ENCODE data around the gene MANEA. TPM values are rescaled to one million over a fixed set of nuclear protein-coding genes. Genes with fewer than 3 reads are reported as not detected.
A peak's percentile ranks its signal among the peaks of the same experiment; 100 is the strongest.

MANEA gene
- total RNA-seq, 2 donors from 2014 or later: 7.6 to 13.3 TPM

GRCh38 chr6:95596021-95596420 lies 18.7 kb downstream of the MANEA start:
- Histone ChIP-seq H3K4me1 (ENCODE audit: control insufficient read depth in 1 of 2, low read depth in 2 of 2) (peaks cover 6 to 31% of the 10 kb centered on the region in 2 donors), H3K4me3 (no peak overlapping the region), H3K27ac (no peak overlapping the region), H3K9me3 (no peaks in the 10 kb centered on the region), H3K36me3 (no peaks in the 10 kb centered on the region), H3K27me3 (replicated peaks; ENCODE audit: insufficient read depth) (no peaks in the 10 kb centered on the region)
- DNase-seq (ENCODE audit: low spot score): no peak
- no peak for ATAC-seq (ENCODE audit: insufficient number of reproducible peaks, low FRiP score, low read depth)
- no peak for TF ChIP-seq CTCF (IDR thresholded peaks at IDR 0.05)

- Histone ChIP-seq H3K4me3 (peak overlapping the region; percentile 42), H3K4me1 (ENCODE audit: control insufficient read depth in 1 of 2, low read depth in 2 of 2) (peaks cover 6 to 27% of the 10 kb centered on the region in 2 donors), H3K27ac (peak overlapping the region; percentile 56 to 69), H3K27me3 (replicated peaks; ENCODE audit: insufficient read depth) (no peaks in the 10 kb centered on the region), H3K9me3 (no peaks in the 10 kb centered on the region), H3K36me3 (no peaks in the 10 kb centered on the region)
- TF ChIP-seq CTCF (IDR thresholded peaks at IDR 0.05): no peak
- no peak for DNase-seq (ENCODE audit: low spot score)
- no peak for ATAC-seq (ENCODE audit: insufficient number of reproducible peaks, low FRiP score, low read depth)
Observed at GRCh38 chr6:95599706-95600105, 22.4 kb downstream of the MANEA start.

- Histone ChIP-seq H3K27ac (no peak overlapping the region), H3K4me3 (no peak overlapping the region), H3K36me3 (no peaks in the 10 kb centered on the region), H3K9me3 (no peaks in the 10 kb centered on the region), H3K4me1 (ENCODE audit: control insufficient read depth in 1 of 2, low read depth in 2 of 2) (peaks cover 6 to 21% of the 10 kb centered on the region in 2 donors), H3K27me3 (replicated peaks; ENCODE audit: insufficient read depth) (no peaks in the 10 kb centered on the region)
- ATAC-seq (ENCODE audit: insufficient number of reproducible peaks, low FRiP score, low read depth): no peak
- no peak for DNase-seq (ENCODE audit: low spot score)
- no peak for TF ChIP-seq CTCF (IDR thresholded peaks at IDR 0.05)
Observed at GRCh38 chr6:95601133-95601532, 23.8 kb downstream of the MANEA start.

GRCh38 chr6:95614094-95614493 lies 36.8 kb downstream of the MANEA start:
- Histone ChIP-seq H3K36me3 (no peaks in the 10 kb centered on the region), H3K27me3 (replicated peaks; ENCODE audit: insufficient read depth) (no peaks in the 10 kb centered on the region), H3K4me3 (no peak overlapping the region), H3K9me3 (no peaks in the 10 kb centered on the region), H3K4me1 (ENCODE audit: control insufficient read depth in 1 of 2, low read depth in 2 of 2) (no peaks in the 10 kb centered on the region), H3K27ac (no peak overlapping the region)
- DNase-seq (ENCODE audit: low spot score): no peak
- no peak for TF ChIP-seq CTCF (IDR thresholded peaks at IDR 0.05)
- no peak for ATAC-seq (ENCODE audit: insufficient number of reproducible peaks, low FRiP score, low read depth)

GRCh38 chr6:95629551-95629950 lies 52.2 kb downstream of the MANEA start:
- H3K27ac ChIP-seq: no peak overlapping the region
- H3K27me3 ChIP-seq (replicated peaks; ENCODE audit: insufficient read depth): no peaks in the 10 kb centered on the region
- no peak for TF ChIP-seq CTCF (IDR thresholded peaks at IDR 0.05)
- no peaks in the 10 kb centered on the region for H3K36me3 ChIP-seq
- H3K4me1 ChIP-seq (ENCODE audit: control insufficient read depth in 1 of 2, low read depth in 2 of 2): no peaks in the 10 kb centered on the region
- DNase-seq (ENCODE audit: low spot score) (no peak), ATAC-seq (ENCODE audit: insufficient number of reproducible peaks, low FRiP score, low read depth) (no peak)
- no peak overlapping the region for H3K4me3 ChIP-seq
- no peaks in the 10 kb centered on the region for H3K9me3 ChIP-seq

All from thoracic aorta (tissue), 2 donors.